Loucy (cell line): ENCODE measurements around the gene FNTB.

Experiments
- H2AFZ ChIP-seq: fragments of 200-600 bp; sonication (generic); 2 replicates; pipeline ENCODE4 v1.6.0; 2016; ENCODE audit warnings: antibody characterized with exemption, mild to moderate bottlenecking, low read length, moderate library complexity
- H3F3A ChIP-seq: fragments of 200-600 bp; 2 replicates; pipeline ENCODE4 v1.6.0; 2016; ENCODE audit warnings: antibody characterized with exemption, low read depth, mild to moderate bottlenecking
- H3K27me3 ChIP-seq: fragments of 200-600 bp; sonication (generic); 2 replicates; pipeline ENCODE4 v1.6.1; 2014; ENCODE audit warnings: low read length, mild to moderate bottlenecking; ENCODE audit not compliant: insufficient read depth, poor library complexity, severe bottlenecking
- H3K36me3 ChIP-seq: fragments of 200-600 bp; sonication (generic); 2 replicates; pipeline ENCODE4 v1.6.1; 2016; ENCODE audit warnings: low read length; ENCODE audit not compliant: insufficient read depth
- H3K4me1 ChIP-seq: fragments of 200-600 bp; sonication (generic); 2 replicates; pipeline ENCODE4 v1.5.1; 2014; ENCODE audit warnings: low read length, mild to moderate bottlenecking; ENCODE audit not compliant: insufficient read depth, poor library complexity, severe bottlenecking
- H3K4me2 ChIP-seq: fragments of 200-600 bp; sonication (generic); 2 replicates; pipeline ENCODE4 v1.6.0; 2014; ENCODE audit warnings: antibody characterized with exemption, low read length, low read depth, mild to moderate bottlenecking; ENCODE audit not compliant: poor library complexity, severe bottlenecking
- H3K4me3 ChIP-seq: fragments of 200-600 bp; sonication (generic); 2 replicates; pipeline ENCODE4 v1.5.1; 2014; ENCODE audit warnings: low read length, mild to moderate bottlenecking, mixed read lengths; ENCODE audit not compliant: poor library complexity, severe bottlenecking
- H3K79me2 ChIP-seq: fragments of 200-600 bp; sonication (generic); 2 replicates; pipeline ENCODE4 v1.6.1; 2014; ENCODE audit warnings: low read length; ENCODE audit not compliant: insufficient read depth
- H3K9ac ChIP-seq: fragments of 200-600 bp; sonication (generic); 2 replicates; pipeline ENCODE4 v1.6.0; 2014; ENCODE audit warnings: mild to moderate bottlenecking, low read depth, low read length, moderate library complexity; ENCODE audit not compliant: poor library complexity, severe bottlenecking
- H3K9me2 ChIP-seq: fragments of 200-600 bp; sonication (generic); replicated peaks from 2 replicates; pipeline ENCODE4 v1.6.1; 2016; ENCODE audit warnings: low read depth, low read length, mixed read lengths
- H3K9me3 ChIP-seq: fragments of 200-600 bp; sonication (generic); 2 replicates; pipeline ENCODE4 v1.6.1; 2014; ENCODE audit warnings: mild to moderate bottlenecking, antibody characterized with exemption, low read length, low read depth; ENCODE audit not compliant: insufficient read depth
- H4K20me1 ChIP-seq: fragments of 200-600 bp; sonication (generic); 2 replicates; pipeline ENCODE4 v1.6.0; 2014; ENCODE audit warnings: antibody characterized with exemption, low read length, mild to moderate bottlenecking; ENCODE audit not compliant: insufficient read depth, poor library complexity, severe bottlenecking
- CTCF ChIP-seq: fragments of 200-600 bp; sonication (generic); conservative IDR thresholded peaks from 2 replicates; pipeline ENCODE4 v1.5.1; 2014; ENCODE audit warnings: mild to moderate bottlenecking, antibody characterized with exemption, low read length
- EZH2phosphoT487 ChIP-seq: fragments of 200-600 bp; IDR thresholded peaks from 2 replicates; pipeline ENCODE4 v1.6.1; 2018; ENCODE audit warnings: antibody characterized with exemption, mild to moderate bottlenecking, moderate library complexity, borderline replicate concordance

FNTB gene

DNA sequence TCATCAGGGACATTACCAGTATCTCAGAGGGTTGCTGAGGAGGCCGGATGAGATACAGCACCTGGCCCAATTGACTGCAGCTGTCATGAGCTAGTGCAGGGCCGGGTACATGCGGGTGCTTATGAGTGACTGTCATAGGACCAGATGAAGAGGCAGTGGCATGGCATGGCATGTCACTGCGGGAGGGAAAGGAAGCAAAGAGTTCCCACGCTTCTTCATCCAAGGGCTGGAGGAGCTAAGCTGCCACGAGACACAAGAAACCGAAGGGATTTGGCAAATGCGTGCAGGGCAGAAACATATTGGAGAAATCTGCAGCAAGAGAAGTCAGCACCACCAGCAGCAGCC is 33.4 kb upstream of the FNTB start:
- Histone ChIP-seq H3K36me3 (peaks cover 47% of the 10 kb centered on the region; the same call in 1 of the 2 replicates), H3K9me2 (no peaks in the 10 kb centered on the region), H3F3A (no peaks in the 10 kb centered on the region), H3K4me2 (no peak overlapping the region), H3K9ac (no peak overlapping the region), H3K9me3 (no peaks in the 10 kb centered on the region), H3K4me3 (no peak overlapping the region), H3K79me2 (no peaks in the 10 kb centered on the region), H3K27me3 (no peaks in the 10 kb centered on the region), H3K4me1 (peaks cover 6% of the 10 kb centered on the region), H2AFZ (no peak overlapping the region), H4K20me1 (no peaks in the 10 kb centered on the region)
- TF ChIP-seq EZH2phosphoT487 (no peak), CTCF (no peak)

- Histone ChIP-seq H3K27me3 (no peaks in the 10 kb centered on the region), H3F3A (no peaks in the 10 kb centered on the region), H3K9me2 (no peaks in the 10 kb centered on the region), H3K4me1 (peaks cover 6% of the 10 kb centered on the region), H2AFZ (no peak overlapping the region), H4K20me1 (no peaks in the 10 kb centered on the region), H3K9me3 (no peaks in the 10 kb centered on the region), H3K36me3 (peaks cover 43% of the 10 kb centered on the region; the same call in 1 of the 2 replicates), H3K4me2 (no peak overlapping the region), H3K4me3 (no peak overlapping the region), H3K9ac (no peak overlapping the region), H3K79me2 (peaks cover 2% of the 10 kb centered on the region; the same call in 1 of the 2 replicates)
- TF ChIP-seq EZH2phosphoT487, result no peak
- no peak for TF ChIP-seq CTCF
These were observed 33.0 kb upstream of the FNTB start for GRCh38 chr14:64953661-64954060.

- Histone ChIP-seq H3K36me3 (peaks cover 37% of the 10 kb centered on the region; the same call in 1 of the 2 replicates), H4K20me1 (peaks cover 5% of the 10 kb centered on the region), H3K9me2 (no peaks in the 10 kb centered on the region), H2AFZ (no peak overlapping the region), H3F3A (no peaks in the 10 kb centered on the region), H3K4me2 (no peak overlapping the region), H3K79me2 (peaks cover 12% of the 10 kb centered on the region; the same call in 1 of the 2 replicates), H3K27me3 (no peaks in the 10 kb centered on the region), H3K4me1 (peaks cover 9% of the 10 kb centered on the region), H3K4me3 (no peak overlapping the region), H3K9ac (no peak overlapping the region), H3K9me3 (no peaks in the 10 kb centered on the region)
- TF ChIP-seq EZH2phosphoT487 (no peak), CTCF (no peak)
These were observed 32.0 kb upstream of the FNTB start for GRCh38 chr14:64954491-64955240.
